Epithelial cell of esophagus (primary cell): ENCODE results near the gene CIROP.

Experiments
- DNase-seq: peaks from one replicate; pipeline ENCODE4 v3.0.0; 2010; ENCODE audit warnings: low read depth
- H3K4me3 ChIP-seq: 2 replicates; pipeline ENCODE4 v1.5.1; 2011; ENCODE audit warnings: mild to moderate bottlenecking, low read length, control low read depth
- TF ChIP-seq, protein P1 (sequence below): IDR thresholded peaks from 2 replicates; pipeline ENCODE4 v1.5.1; 2011; ENCODE audit warnings: low read depth, mild to moderate bottlenecking, low read length, control low read depth, inconsistent platforms; ENCODE audit not compliant: insufficient read depth; ENCODE audit errors: missing control alignments

The CIROP gene

GRCh38 chr14:23085458-23085857, 19.3 kb downstream of the CIROP start:
- DNase-seq: peak; percentile 54
- TF ChIP-seq, protein P1, sequence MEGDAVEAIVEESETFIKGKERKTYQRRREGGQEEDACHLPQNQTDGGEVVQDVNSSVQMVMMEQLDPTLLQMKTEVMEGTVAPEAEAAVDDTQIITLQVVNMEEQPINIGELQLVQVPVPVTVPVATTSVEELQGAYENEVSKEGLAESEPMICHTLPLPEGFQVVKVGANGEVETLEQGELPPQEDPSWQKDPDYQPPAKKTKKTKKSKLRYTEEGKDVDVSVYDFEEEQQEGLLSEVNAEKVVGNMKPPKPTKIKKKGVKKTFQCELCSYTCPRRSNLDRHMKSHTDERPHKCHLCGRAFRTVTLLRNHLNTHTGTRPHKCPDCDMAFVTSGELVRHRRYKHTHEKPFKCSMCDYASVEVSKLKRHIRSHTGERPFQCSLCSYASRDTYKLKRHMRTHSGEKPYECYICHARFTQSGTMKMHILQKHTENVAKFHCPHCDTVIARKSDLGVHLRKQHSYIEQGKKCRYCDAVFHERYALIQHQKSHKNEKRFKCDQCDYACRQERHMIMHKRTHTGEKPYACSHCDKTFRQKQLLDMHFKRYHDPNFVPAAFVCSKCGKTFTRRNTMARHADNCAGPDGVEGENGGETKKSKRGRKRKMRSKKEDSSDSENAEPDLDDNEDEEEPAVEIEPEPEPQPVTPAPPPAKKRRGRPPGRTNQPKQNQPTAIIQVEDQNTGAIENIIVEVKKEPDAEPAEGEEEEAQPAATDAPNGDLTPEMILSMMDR: no peak
- no peak overlapping the region for H3K4me3 ChIP-seq

DNA sequence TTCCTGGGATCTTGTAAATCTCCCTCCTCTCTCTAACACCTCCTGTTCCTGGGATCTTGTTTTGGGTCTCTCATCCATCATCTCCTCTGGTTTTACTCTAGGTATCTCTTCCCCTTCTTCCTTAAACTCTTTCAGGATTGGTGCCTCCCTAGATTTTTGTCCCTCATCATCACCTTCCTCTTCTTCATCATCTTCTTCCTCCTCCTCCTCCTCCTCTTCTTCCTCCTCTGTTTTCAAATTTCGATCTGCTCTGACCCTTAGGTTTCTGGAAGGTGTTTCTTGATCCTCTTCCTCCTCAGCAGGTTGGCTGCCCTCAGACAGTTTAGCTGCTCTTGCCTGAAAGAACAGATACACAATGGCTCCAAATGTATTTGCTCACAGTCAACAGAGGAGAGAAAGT, 24.3 kb downstream of the CIROP start:
- TF ChIP-seq, protein P1: no peak
- H3K4me3 ChIP-seq: no peak overlapping the region
- no peak for DNase-seq

GRCh38 chr14:23079716-23080115, 25.1 kb downstream of the CIROP start:
- no peak overlapping the region for H3K4me3 ChIP-seq
- TF ChIP-seq, protein P1: no peak
- DNase-seq: no peak

- DNase-seq: peak; percentile 85
- H3K4me3 ChIP-seq: no peak overlapping the region
- TF ChIP-seq, protein P1: peak; percentile 7
Measured at GRCh38 chr14:23078692-23079116, 26.1 kb downstream of the CIROP start.

DNA sequence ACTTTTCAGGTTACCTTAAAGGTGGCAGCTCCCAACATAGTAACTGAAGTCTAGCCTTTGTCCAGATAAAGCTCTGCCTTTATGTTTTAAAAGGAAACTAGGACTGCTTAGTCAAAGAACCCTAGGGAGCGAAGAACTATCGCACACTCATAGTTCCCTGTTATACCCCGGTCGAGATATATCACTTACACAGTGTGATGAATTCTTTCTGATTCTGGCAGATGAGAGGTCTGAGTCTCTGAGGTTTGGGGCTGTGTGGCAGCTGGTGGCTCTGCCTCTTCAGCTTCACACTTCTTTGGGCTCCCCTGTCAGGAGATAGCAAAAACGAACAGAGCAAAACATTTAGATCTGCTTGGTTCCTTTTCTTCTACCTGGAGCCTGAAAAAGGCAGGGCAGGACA, 26.8 kb downstream of the CIROP start:
- H3K4me3 ChIP-seq: no peak overlapping the region
- no peak for DNase-seq
- TF ChIP-seq, protein P1: no peak

DNA sequence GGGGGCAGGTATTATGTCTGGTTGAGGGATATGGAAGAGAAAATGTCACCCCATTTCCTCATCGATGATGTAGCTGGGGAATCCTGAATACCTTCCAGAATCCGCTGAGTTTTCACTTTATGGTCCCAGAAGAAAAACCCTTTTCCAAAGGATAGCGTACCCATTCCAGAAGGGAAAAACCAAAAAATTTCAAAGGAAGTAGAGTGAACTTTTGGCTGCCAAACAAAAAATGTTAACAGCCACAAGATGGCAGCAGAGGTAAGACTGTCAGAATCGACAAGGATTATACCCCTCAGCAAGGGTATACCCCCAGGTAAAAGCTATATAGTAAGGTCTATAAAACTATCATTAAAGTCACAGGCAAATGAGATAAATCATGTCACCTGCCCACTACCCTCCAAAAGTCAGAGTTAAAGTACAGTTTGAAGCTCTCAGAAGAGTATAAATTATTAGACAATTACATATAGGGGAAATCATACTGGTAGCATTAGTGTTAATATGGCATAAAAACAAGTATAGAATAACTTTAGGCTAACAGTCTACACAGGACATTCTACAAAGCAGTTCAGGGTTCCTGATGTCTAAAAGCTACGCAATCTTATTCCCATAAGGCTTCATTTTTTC, 27.9 kb downstream of the CIROP start:
- no peak overlapping the region for H3K4me3 ChIP-seq
- DNase-seq: peak; percentile 43

More for the DNA sequence above, 27.9 kb downstream of the CIROP start:
- TF ChIP-seq, protein P1: peak; percentile 69
